ENCODE data around the gene SFMBT2.
"Not testable (repeated sequence)": the region's sequence is repeated elsewhere in the genome, so short reads cannot be mapped to it uniquely, and the experiment has no call there.

SFMBT2 gene

DNA sequence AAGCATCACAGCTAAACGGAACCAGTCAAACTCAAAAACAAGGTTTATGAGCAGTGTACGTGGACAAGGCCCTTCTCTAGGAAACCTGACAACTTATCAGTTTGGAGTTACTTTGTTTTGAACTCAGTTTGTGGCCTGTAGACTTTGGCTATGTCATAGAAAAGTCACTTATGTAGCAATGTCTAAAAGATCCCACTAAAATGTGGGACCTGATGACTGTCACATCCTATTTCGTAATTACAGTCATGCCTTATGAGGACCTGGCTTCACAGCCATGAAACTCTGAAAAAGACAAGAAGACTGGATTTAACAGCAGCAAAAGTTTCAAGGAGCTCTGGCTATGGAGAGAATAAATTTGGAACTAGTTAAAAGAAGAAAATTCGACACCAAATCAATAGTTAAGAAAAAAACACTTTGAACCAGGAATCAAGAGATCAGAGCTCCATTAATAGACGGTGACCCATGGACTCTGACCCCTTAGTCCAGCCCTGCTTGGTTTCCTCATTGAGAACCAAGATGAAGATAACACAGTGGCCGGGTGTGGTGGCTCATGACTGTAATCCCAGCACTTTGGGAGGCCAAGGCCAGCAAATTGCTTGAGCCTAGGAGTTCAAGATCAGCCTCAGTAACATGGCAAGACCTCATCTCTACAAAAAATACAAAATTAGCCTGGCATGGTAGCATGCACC lies 204.3 kb downstream of the SFMBT2 start:
- DNase-seq: no peak

DNA sequence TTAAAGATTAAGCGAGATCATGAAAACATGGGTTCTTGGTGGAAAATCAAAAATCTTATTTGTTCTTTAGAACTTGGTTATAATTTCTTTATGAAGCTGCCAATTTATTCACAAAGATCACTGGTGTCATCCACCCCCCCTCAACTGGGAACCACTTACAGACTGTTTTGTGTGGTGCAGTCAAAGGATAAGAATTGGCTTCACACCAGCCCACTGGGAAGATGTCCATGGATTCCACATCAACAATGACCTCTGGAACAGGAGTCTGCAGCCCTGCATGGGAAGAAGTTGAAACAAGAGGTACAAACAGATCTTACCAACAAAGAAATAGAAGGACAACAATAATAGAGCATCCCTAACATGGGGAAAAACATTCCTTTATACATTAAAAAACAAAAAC lies 205.2 kb downstream of the SFMBT2 start:
- DNase-seq: no peak

DNA sequence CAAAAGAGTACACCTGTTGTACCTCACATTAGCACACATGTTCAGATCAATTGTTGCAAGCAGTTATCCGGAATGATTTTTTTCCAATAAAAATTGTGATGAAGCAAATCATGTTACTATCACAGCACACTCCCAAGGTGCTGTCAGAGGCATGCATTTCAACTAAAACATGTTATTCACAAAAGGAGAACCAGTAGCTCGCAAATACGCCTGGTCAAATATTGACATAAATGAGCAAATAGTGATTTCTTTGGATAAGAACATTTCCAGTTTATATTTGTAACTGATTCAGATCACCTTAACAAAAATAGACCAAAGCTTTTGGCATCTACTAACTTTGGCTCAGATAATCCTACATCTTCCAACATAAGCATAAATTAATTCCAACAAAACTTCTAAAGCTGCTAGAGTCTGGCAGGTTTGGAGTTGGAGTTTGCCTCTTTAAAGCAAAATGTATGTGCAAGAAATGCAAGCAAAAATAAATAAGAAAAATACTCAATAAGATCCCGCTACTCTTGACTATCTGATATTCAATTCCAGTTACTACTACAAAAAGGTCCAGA lies 208.0 kb downstream of the SFMBT2 start:
- DNase-seq: no peak

DNA sequence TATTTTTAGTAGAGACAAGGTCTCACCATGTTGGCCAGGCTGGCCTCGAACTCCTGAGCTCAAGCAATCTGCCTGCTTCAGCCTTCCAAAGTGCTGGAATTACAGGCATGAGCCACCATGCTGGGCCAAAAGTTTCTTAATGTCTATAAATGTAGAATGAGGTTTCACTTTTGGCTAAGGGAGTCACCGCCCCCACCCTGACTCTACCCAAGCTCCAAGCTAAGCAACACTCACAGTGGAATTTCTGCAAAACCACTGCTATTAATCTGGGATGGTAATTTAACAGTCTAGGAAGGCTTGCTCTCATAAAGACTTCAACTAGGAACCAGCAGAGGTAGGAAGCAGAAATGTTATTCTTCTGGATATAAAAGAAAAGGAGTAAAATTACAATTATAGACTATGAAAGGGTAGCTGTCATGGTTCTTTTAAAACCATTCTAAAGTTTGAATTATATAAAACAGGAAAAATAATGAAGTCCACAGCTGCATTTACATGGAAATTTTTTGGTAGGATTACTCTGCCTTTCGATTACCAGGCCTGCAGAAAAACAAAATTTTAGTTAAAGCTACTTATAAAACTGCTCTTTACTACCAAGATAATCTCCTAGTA lies 211.6 kb downstream of the SFMBT2 start:
- no peak for DNase-seq

DNA sequence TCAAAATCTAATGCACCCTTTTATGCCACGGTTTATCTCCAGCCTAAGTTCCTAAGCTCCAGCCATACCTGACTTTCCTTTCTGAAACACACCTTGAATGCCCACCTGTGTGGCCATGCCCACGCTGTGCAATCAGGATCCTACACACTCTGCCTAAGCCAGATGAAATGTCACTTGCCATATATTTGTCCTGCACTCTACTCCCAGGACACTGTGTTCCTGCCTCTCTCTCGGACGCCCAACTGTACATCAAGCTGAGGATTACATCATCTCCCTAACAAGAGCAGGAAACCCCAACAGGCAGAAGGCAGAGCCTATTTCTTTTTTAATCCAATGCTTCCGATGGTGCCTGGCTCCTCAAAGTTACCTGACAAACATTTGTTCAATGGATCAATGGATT lies 214.6 kb downstream of the SFMBT2 start:
- DNase-seq: no peak

DNA sequence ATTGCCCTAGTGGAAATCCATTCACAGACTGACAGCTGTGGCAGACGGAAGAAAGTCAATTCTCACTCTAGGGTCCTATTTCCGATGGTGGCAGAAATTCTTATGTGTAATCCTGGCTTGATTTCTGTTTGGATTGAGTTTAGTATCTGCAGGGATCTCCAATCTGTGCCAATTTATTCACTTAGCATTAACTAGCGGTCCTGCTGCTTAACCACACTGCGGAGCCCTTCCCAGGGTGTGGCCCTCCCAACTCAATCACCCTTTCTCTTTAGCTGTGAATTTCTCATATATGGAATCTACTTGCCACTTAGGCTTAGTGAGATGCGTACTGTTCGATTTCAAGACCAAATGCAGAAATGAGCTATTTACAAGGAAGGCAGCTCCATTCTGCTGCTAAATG lies 215.7 kb downstream of the SFMBT2 start:
- no peak for DNase-seq

DNA sequence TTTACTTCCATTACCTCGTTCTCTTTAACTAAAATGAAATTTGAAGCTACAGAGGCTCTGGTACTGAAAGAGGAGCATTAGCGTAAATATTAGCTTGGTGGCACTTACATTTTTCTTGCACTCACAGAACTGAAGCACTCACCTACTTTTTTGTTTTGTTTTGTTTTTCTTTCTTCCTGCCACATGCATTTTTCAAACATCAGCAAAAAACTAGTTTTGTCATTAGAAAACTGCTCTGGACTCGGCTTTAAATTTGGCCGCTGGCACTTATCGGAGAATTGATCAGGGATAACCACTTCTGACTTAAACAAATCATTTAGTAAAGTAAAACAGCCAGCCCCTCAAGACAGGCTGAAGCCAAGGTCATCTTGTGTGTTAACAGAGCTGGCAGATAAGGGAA lies 216.3 kb downstream of the SFMBT2 start:
- DNase-seq: no peak

DNA sequence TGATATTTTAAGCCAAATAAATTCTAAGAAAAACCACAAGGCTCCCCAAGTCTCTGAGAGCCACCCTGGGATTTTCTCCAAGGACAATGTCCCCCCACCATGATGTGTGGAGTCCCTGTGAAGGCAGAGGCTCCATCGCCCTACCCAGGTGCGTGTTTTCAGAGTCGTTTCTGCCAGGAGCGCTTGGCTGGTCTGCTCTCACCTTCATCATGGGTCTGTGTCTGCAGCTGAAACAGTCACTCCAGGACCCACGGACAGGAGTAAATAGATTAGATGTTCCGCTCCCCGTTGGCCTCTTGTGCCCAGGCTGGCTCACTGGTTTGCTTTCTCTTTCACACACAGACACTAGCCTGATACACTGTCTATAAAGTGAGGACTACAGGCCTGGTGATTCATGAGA lies 217.5 kb downstream of the SFMBT2 start:
- no peak for DNase-seq

DNA sequence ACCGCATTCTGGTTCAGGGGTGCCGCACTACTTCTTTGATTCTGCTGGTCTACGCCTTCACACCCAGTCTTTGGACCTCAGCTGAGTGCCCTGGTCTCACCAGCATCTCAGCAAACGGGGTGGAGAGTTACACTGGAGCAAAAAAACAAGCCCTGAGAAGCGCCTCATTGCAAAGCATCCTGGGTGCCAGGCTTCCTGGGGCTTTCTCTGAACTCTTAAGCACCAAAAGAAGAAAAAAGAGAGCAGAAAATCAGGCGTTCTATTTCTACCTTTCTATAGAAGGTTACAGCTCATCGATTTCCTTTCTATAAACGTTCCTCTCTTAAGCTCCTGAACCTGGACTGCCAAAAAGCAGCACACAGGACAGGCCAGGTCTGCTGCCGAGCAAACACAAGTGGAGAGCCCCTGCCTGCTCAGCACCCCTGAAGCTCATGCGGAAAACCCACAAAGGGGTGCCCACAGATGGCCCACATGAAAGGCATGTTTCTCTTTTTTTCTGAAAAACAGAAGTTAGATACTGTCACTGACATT lies 217.9 kb downstream of the SFMBT2 start:
- DNase-seq: no peak

DNA sequence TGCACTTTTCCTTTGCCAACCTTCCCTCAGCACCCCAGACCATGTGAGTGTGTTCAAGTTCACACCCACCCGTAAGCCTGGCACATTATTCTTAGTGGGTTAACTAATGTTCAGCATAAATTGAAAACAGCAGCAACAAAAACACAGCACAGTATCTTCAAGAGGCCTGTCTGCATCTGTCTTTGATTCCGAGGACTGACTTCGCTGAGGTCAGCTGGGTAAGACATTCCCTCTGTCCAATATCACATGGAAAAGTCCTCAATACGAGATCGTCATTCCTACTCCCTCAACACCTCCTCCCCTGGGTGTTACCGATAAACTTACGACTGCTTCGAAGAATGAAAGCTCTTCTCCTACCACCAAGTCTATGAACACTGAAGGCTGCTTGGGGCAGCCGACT lies 218.8 kb downstream of the SFMBT2 start:
- no peak for DNase-seq

DNA sequence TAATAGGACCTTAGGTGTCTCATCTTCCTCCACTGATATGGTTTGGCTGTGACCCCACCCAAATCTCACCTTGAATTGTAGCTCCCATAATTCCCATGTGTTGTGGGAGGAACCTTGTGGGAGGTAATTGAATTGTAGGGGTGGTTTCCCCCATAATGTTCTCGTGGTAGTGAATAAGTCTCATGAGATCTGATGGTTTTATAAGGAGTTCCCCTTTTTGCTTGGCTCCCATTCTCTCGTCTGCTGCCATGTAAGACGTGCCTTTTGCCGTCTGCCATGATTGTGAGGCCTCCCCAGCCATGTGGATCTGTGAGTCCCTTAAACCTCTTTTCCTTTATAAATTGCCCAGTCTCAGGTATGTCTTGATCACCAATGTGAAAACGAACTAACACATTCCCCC lies 220.1 kb downstream of the SFMBT2 start:
- not testable (repeated sequence) for DNase-seq

DNA sequence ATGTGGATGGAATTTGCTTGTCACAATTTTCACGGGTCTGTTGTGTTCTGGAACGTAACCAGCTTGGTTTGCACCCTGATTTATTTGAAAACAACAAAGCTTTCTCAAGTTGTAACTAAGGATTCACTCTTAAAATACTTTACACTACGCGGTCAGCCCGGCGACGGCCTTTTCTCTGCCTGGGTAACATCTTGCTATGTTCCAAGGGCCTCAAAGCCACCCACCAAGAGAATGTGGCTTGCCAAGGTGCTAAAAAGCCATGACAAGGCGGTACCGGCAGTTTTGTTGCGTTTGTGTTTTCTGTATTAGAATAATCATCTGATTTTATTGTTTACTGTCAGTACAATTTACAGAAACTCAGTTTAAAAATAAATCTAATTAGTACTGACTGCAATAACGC lies 220.9 kb downstream of the SFMBT2 start:
- DNase-seq: no peak

DNA sequence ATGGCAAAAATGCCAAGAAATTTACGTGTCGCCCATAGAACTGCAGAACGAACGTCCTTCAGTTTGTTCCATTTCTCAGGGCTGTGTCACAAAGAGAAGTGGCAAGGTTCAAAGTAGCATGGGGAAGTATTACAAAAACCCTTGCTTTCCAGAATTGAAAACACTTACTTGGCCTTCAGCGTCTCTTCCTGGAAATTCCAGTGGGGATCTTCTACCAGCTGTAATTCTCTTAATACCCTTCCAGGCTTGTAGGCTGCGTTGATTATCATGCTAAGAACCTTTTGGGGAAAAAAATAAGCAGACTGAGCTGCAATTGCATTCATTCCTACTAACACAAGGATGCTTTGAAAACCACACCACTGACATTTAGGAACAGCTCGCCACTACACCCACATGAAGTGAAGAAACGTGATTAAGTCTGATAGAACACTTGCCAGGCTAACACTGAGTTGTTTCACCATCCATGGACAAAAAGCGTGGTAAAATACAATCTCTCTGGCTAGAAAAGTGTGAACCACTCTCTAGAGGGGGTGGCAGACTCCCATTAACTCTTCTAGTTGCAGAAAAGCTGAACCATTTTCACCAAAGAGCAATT lies 222.3 kb downstream of the SFMBT2 start:
- no peak for DNase-seq

DNA sequence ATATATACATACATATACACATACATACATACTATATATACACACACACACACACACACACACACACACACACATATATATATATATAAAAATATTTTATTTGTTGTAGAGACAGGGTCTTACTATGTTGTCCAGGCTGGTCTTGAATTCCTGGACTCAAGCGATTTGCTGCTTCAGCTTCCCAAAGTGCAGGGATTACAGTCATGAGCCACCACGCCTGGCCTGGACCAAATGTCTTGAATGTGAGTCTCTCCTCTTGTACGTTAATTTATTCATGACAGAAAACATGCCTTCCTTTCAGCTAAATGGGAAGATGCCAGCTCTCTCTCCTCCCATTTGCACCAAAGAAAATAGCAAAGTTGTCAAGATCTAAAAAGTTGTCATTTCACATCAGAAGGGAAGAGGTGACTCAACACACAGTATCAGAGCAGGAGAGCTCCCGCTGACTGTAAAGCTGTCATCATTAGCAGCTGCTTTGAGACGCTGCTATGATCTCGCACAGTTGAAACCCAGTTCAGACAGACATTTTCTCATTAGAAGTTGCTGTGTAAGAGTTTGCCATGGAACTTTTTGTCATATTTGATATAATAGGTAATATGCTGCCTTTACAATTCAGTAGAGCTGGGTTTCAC lies 224.3 kb downstream of the SFMBT2 start:
- DNase-seq: no peak

DNA sequence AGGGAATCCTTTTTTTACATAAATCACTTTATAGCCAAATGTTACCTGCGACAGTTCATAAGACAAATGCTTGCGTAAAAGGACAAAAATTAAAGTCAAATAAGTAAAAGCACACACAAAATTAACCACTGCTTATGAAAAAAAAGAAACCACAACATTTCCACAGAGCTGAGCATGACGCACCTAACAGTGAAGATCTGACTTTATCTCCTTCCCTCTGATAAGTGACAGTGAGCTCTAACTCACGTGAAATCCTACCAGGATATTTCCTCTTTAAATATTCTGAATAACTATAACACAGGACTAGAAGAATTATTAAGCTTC lies 225.5 kb downstream of the SFMBT2 start:
- DNase-seq: no peak

DNA sequence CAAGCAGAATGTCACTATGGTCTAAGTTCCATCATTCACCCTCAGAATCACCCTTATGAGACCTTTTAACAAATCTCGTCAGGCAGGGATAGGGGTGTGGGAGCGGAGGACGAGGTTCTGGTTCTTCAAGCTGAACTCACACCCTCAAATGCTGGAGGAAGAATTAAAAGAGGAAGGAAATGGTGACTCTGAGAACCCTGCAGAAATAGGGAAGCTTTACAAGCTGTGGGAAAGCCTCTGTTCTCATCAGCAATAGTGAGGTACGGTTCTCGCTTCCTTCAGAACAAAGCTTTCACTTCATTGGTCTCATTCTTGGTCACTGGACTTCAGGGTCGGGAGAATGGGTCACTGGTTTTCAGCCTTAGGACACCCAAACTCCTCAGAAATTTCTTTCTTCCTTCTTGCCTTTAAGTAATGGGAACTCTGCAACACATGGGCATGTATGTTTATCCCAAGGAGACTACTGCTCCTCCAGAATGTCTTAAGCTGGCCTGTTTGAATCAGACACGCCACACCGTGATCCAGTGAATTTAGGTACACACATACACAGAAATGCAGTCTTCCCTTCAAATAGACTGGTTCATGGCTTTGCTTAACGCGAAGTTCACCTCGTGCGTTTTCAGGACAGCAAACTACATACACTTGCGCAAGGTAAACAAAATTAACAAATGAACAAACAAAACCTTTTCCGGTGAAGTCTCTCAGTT lies 226.0 kb downstream of the SFMBT2 start:
- DNase-seq: no peak

DNA sequence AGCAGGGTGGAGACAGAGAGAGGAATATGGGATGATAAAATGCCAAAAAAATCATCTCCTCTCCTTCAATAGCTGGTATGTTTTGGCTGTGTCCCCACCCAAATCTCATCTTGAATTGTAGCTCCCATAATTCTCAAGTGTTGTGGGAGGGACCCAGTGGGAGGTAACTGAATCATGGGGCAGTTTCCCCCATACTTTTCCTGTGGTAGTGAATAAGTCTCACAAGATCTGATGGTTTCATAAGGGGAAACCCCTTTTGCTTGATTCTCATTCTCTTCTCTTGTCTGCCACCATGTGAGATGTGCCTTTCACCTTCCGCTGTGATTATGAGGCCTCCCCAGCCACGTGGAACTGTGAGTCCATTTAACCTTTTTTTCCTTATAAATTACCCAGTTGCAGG lies 226.7 kb downstream of the SFMBT2 start:
- not testable (repeated sequence) for DNase-seq

DNA sequence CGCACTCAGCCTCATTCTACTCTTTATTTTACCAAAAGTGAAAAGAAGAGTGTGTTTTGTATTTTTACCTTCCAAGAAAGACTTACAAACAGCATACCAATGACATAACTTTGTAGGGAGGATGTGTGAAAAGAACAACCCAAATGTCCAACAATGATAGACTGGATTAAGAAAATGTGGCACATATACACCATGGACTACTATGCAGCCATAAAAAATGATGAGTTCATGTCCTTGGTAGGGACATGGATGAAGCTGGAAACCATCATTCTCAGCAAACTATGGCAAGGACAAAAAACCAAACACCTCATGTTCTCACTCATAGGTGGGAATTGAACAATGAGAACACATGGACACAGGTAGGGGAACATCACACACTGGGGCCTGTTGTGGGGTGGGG lies 228.5 kb downstream of the SFMBT2 start:
- DNase-seq: not testable (repeated sequence)

DNA sequence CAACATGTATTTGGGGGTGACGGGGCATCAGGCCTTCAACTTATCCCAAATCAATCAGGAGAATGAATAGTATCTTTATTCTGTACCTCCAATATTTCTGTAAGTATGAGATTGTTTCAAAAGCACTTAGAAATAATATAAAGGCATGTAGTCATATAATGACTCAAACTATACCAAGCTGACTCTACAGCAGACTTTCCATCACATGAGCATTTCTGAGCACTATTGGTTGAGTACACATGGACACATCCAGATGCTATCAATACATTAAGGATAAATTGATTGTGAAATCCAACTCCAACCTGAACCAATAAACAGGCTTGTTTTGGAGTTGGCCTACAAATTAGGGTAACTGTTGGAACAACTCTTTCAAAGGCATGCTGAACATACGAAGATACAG lies 229.4 kb downstream of the SFMBT2 start:
- no peak for DNase-seq

DNA sequence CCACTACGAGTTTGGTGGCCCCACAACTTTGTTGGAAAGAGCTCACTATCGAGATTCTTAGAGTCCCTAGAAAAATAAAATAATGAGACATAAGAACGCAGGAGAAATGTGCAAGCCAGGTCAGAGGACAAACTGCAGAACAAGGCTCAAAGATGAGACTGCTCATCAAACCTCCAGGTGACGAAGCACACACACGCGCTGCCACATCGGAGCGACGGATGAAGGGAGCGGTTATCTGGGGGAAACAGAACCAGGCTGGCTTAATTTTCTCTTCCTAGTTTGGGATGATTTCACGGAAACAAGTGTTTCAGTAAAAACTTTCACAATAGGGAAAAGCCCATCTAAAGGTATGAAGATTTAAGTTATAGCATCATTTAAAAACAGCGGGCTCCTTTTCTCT lies 231.3 kb downstream of the SFMBT2 start:
- DNase-seq: no peak

DNA sequence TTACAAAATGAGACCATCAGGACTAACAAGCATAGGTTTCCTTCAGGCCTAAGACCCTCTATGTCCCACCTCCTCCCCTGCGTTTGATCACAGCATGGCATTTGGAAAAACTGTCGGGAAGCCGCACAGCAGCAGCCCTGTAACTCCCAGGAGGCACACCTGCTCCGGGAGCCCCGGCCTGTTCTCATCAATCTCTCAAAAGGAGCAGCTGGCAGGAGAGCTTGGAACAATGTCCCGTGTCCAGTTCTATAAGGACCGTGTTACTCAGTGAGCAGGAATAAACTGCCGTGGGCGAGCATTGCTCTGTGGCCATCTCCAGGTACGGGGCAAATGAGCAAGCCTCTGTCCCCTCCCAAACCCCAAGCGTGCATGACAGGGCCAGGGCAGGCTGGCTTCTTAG lies 236.9 kb downstream of the SFMBT2 start:
- no peak for DNase-seq

DNA sequence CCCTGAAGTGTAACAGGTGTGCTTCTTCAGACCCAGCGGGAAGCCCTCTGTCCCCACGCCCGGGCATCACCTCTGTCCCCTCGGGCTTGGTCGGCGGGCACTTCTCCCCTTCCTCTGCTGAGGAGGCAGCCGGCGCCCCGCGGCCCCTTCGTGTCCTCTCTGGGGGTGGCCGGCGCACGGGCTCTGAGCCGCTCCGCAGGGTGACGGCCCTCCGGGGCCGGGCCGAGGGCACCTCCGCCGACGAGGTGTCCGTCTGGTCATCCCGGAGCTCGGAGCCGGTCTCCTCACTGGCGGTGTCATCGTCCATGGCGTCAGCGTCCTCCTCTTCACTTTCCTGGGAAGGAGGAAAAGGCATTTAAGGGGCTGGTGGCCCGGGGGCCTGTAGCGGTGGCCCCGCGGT lies 239.0 kb downstream of the SFMBT2 start:
- DNase-seq: no peak
